IMR-90 (cell line): Measurements from ENCODE around the gene C1QTNF5. TPM values are rescaled to one million over a fixed set of nuclear protein-coding genes. Genes with fewer than 3 reads are reported as not detected.

Experiments
- ATAC-seq: fragments of 200-7000 bp; cut with Tn5 transposase; 2 replicates; pipeline ENCODE4 v1.9.1; 2020; ENCODE audit warnings: low read depth, mild to moderate bottlenecking, moderate library complexity
- BruUV-seq: library from RNA; stranded (reverse); fragments of 400-500 nt; replicated peaks from 2 replicates; lab custom pipeline; 2021; lab: Mats Ljungman, UMichigan
- CTCF ChIA-PET: fragments of 300-600 bp; formaldehyde crosslinking; extraction: SDS; loops from one replicate; lab custom pipeline; 2021; ENCODE audit warnings: antibody characterized with exemption; lab: Yijun Ruan, JAX
- POLR2A ChIA-PET: fragments of 300-600 bp; sonication (Branson Sonifier 250); formaldehyde crosslinking; loops from one replicate; lab custom pipeline; 2022; ENCODE audit warnings: antibody characterized with exemption; ENCODE audit not compliant: unreplicated experiment; lab: Charles Lee
- DNase-seq: peaks from one replicate; pipeline ENCODE4 v3.0.0; 2013
- H2AFZ ChIP-seq: replicated peaks from 2 replicates; pipeline ENCODE3; 2013; ENCODE audit warnings: low read length, mild to moderate bottlenecking; ENCODE audit not compliant: poor library complexity
- H2AK5ac ChIP-seq: 2 replicates; pipeline ENCODE4 v1.6.1; 2013; ENCODE audit warnings: low read depth, low read length, inconsistent platforms
- H2AK9ac ChIP-seq: replicated peaks from 2 replicates; pipeline ENCODE3; 2013; ENCODE audit warnings: mild to moderate bottlenecking, low read depth, low read length, moderate library complexity; ENCODE audit not compliant: poor library complexity
- H2BK120ac ChIP-seq: 2 replicates; pipeline ENCODE4 v1.6.1; 2013; ENCODE audit warnings: low read depth, low read length, inconsistent platforms
- H2BK15ac ChIP-seq: 3 replicates; pipeline ENCODE4 v1.6.1; 2013; ENCODE audit warnings: low read depth, low read length, inconsistent platforms
- H2BK20ac ChIP-seq: 2 replicates; pipeline ENCODE4 v1.6.1; 2013; ENCODE audit warnings: low read depth, mild to moderate bottlenecking, inconsistent platforms, low read length, moderate library complexity
- H2BK5ac ChIP-seq: 2 replicates; pipeline ENCODE4 v1.6.1; 2013; ENCODE audit warnings: mild to moderate bottlenecking, low read depth, low read length, inconsistent platforms; ENCODE audit not compliant: poor library complexity, severe bottlenecking
- H3K14ac ChIP-seq: replicated peaks from 2 replicates; pipeline ENCODE4 v1.6.1; 2013; ENCODE audit warnings: low read depth, low read length, inconsistent platforms
- H3K18ac ChIP-seq: 2 replicates; pipeline ENCODE4 v1.6.1; 2013; ENCODE audit warnings: low read depth, low read length, control low read depth
- H3K23ac ChIP-seq: 2 replicates; pipeline ENCODE4 v1.6.1; 2013; ENCODE audit warnings: low read depth, low read length, inconsistent platforms
- H3K27ac ChIP-seq: 2 replicates; pipeline ENCODE4 v1.5.1; 2013; ENCODE audit warnings: mild to moderate bottlenecking, control low read depth, low read length; ENCODE audit not compliant: insufficient read depth
- H3K27me3 ChIP-seq: 2 replicates; pipeline ENCODE4 v1.6.1; 2013; ENCODE audit warnings: low read length; ENCODE audit not compliant: control insufficient read depth, insufficient read depth
- H3K36me3 ChIP-seq: 2 replicates; pipeline ENCODE4 v1.6.1; 2013; ENCODE audit warnings: low read length, mixed read lengths; ENCODE audit not compliant: control insufficient read depth, insufficient read depth
- H3K4ac ChIP-seq: 2 replicates; pipeline ENCODE4 v1.6.1; 2013; ENCODE audit warnings: low read depth, low read length, inconsistent platforms
- H3K4me1 ChIP-seq: 2 replicates; pipeline ENCODE4 v1.6.1; 2013; ENCODE audit warnings: low read length, mixed read lengths; ENCODE audit not compliant: control insufficient read depth, insufficient read depth
- H3K4me2 ChIP-seq: 2 replicates; pipeline ENCODE4 v1.6.1; 2013; ENCODE audit warnings: low read depth, mild to moderate bottlenecking, control low read depth, low read length, moderate library complexity
- H3K4me3 ChIP-seq: 2 replicates; pipeline ENCODE4 v1.5.1; 2013; ENCODE audit warnings: low read depth, mild to moderate bottlenecking, control low read depth, low read length, moderate library complexity; ENCODE audit not compliant: insufficient read depth
- H3K56ac ChIP-seq: 2 replicates; pipeline ENCODE4 v1.6.1; 2013; ENCODE audit warnings: low read length, inconsistent platforms; ENCODE audit not compliant: insufficient read depth; ENCODE audit errors: extremely low read depth
- H3K79me1 ChIP-seq, 2 experiments: 2 replicates each; pipeline ENCODE4 v1.6.1; 2013; ENCODE audit warnings: low read length in 2 of 2, inconsistent platforms in 1 of 2, low read depth in 1 of 2
- H3K9ac ChIP-seq: 2 replicates; pipeline ENCODE4 v1.6.1; 2013; ENCODE audit warnings: low read depth, low read length, control low read depth
- H3K9me1 ChIP-seq: 2 replicates; pipeline ENCODE4 v1.6.1; 2013; ENCODE audit warnings: low read length, inconsistent platforms; ENCODE audit not compliant: insufficient read depth
- H3K9me3 ChIP-seq: 2 replicates; pipeline ENCODE4 v1.6.1; 2013; ENCODE audit warnings: low read length; ENCODE audit not compliant: control insufficient read depth, insufficient read depth
- H4K20me1 ChIP-seq: 2 replicates; pipeline ENCODE4 v1.6.1; 2013; ENCODE audit warnings: low read length, inconsistent platforms; ENCODE audit not compliant: insufficient read depth
- H4K5ac ChIP-seq: 2 replicates; pipeline ENCODE4 v1.6.1; 2013; ENCODE audit warnings: mild to moderate bottlenecking, low read depth, low read length, control low read depth
- H4K8ac ChIP-seq, 2 experiments: 2 replicates each; pipeline ENCODE4 v1.6.1; 2013; ENCODE audit warnings: low read depth in 2 of 2, low read length in 2 of 2, control low read depth in 1 of 2, inconsistent platforms in 1 of 2
- H4K91ac ChIP-seq: 2 replicates; pipeline ENCODE4 v1.6.1; 2013; ENCODE audit warnings: low read depth, low read length, inconsistent platforms; ENCODE audit not compliant: insufficient read depth
- BHLHE40 ChIP-seq: fragments of 150-350 bp; IDR thresholded peaks from 2 replicates; pipeline ENCODE4 v1.6.1; 2016; ENCODE audit warnings: mild to moderate bottlenecking, low read depth, low read length
- CEBPB ChIP-seq: IDR thresholded peaks from 2 replicates; pipeline ENCODE4 v1.6.1; 2012; ENCODE audit warnings: low read depth, low read length, improper control_type of control experiment
- FOS ChIP-seq: fragments of 150-350 bp; IDR thresholded peaks from 2 replicates; pipeline ENCODE4 v1.6.1; 2016; ENCODE audit warnings: low read depth, low read length
- MAZ ChIP-seq: IDR thresholded peaks from 2 replicates; pipeline ENCODE4 v1.6.1; 2012; ENCODE audit warnings: low read depth, mild to moderate bottlenecking, low read length, improper control_type of control experiment, moderate library complexity, borderline replicate concordance
- RAD21 ChIP-seq: IDR thresholded peaks from 2 replicates; pipeline ENCODE4 v1.6.1; 2012; ENCODE audit warnings: low read length, improper control_type of control experiment
- RCOR1 ChIP-seq: IDR thresholded peaks from 2 replicates; pipeline ENCODE4 v1.6.1; 2012; ENCODE audit warnings: mild to moderate bottlenecking, low read length, improper control_type of control experiment; ENCODE audit not compliant: insufficient replicate concordance
- RFX5 ChIP-seq: IDR thresholded peaks from 2 replicates; pipeline ENCODE4 v1.8.0; 2012; ENCODE audit warnings: low read depth, mild to moderate bottlenecking, low read length, moderate library complexity
- WGBS, 2 experiments: methylation state at CpG; one replicate each; pipeline versions ENCODE4 v1.1.5 to v1.1.7; 2013; ENCODE audit warnings: missing lambda C conversion rate in 2 of 2; ENCODE audit not compliant: insufficient read length in 1 of 2; ENCODE audit errors: extremely low coverage in 2 of 2; 5-methylcytosine and 5-hydroxymethylcytosine counted together
- dilution Hi-C: fragments of 300-500 bp; cut with HindIII; formaldehyde crosslinking; loops from one replicate; pipeline ENCODE4 v1.14.3; 2018; ENCODE audit warnings: low sequenced_read_pairs; ENCODE audit not compliant: unreplicated experiment
- in situ Hi-C: fragments of 300-500 bp; cut with MboI; formaldehyde crosslinking; loops from 3 replicates; pipeline ENCODE4 v1.14.3; 2019; ENCODE audit warnings: low sequenced_read_pairs, inconsistent platforms, mixed read lengths
- intact Hi-C: fragments of 100-400 bp; cut with micrococcal nuclease; formaldehyde crosslinking; loops from 2 replicates; pipeline ENCODE4 v1.10.0; 2022
- polyA plus RNA-seq, 3 experiments: library from polyadenylated mRNA; depleted of rRNA; stranded (reverse); fragments of >200 nt; gene quantifications; 2 replicates each; pipeline ENCODE4 v1.2.3, GENCODE V29; 2012; ENCODE audit warnings: low replicate concordance in 1 of 3
- total RNA-seq: library from RNA; depleted of rRNA; stranded (reverse); fragments of >200 nt; gene quantifications from 2 replicates; pipeline ENCODE4 v1.2.3, GENCODE V29; 2012
- TF ChIP-seq, protein P1 (sequence below): fragments of 150-350 bp; IDR thresholded peaks from 2 replicates; pipeline ENCODE4 v1.6.1; 2017; ENCODE audit warnings: mild to moderate bottlenecking, antibody characterized with exemption, low read length, low read depth
- TF ChIP-seq, protein P2 (sequence below): fragments of 150-350 bp; IDR thresholded peaks from 2 replicates; pipeline ENCODE4 v1.6.1; 2016; ENCODE audit warnings: low read depth, mild to moderate bottlenecking, low read length, moderate library complexity, borderline replicate concordance
- TF ChIP-seq, protein P3 (sequence below): conservative IDR thresholded peaks from 2 replicates; pipeline ENCODE4 v1.5.1; 2012; ENCODE audit warnings: mild to moderate bottlenecking, low read depth, low read length, improper control_type of control experiment

Gene C1QTNF5
- total and polyA plus RNA-seq, 2 of the 4 experiments (the other 2 are of a cell fraction) = 2.0 to 5.4 TPM

DNA sequence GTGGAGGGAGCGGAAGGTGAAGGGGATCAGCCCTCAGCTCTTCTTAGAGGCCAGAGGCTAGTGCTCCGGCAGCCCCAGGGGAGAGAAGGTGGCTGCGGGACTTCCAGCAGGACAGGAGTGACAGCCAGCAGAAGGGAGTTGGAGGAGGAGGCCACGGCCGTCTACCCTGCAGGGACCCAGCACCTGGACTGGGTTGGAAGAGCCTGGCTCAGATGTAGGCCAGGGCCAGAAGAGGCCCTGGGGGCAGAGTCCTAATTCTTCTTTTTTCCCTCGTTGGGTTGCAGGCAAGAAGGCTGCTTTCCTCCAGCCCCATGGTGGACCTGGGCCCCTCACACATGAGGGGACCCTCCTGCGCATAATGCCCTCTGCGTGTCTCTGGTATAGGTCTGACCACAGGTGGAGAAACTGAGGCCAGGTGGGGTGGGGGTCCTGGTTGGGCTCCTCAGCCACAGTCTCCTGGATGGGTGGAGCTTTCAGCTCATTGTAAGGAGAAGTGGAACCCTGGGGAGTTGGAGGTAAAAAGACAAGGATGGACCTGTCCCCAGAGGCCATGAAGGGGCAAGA lies 21.5 kb downstream of the C1QTNF5 start (continued):
- no peak for TF ChIP-seq MAZ

DNA sequence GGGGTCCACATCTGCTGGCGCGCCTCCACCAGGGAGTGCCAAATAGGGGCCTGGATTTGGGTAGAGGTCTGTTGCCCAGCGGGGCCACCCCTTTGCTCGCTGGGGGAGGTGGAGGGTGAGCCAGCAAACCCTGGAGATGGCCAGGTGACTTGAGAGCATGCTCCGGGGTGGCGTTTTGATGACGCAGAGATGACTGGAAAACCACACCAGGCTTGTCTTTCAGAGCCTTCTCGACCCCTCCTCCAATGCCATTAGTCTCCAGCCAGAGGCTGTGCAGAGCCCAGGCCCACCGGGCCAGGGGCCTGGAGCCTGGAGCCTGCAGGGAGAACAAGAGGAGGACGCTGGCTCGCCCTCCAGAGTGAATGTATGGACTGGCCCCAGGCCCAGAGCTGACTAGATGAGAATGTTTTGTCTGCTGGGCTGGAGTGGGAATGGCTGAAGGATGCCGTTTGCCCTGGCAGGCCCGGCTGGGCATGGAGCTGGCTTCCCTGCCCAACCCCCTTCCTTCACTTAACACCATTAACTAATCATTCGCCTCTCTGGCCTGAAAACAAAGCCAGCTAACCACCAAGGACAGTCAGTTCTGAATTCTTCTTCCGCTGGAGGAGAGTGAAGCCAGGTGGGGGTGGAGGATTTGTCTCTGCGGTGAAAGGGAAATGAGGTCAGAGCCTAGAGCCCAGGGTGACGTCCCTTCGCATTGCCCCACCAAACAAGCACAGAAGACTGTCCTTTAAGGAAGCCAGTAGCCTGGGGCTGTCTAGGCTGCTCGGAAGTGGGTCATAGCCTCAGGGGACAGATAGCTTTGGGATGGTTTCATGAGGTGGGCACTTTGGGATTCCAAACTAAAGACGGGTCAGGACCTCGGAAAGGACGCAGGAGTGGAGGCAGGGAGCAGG lies 22.2 kb downstream of the C1QTNF5 start:
- intact Hi-C loops = no loop called here
- TF ChIP-seq CEBPB (peak; percentile 76), BHLHE40 (no peak), FOS (no peak), RFX5 (no peak), RAD21 (no peak), RCOR1 (peak; percentile 34)
- TF ChIP-seq, protein P1, sequence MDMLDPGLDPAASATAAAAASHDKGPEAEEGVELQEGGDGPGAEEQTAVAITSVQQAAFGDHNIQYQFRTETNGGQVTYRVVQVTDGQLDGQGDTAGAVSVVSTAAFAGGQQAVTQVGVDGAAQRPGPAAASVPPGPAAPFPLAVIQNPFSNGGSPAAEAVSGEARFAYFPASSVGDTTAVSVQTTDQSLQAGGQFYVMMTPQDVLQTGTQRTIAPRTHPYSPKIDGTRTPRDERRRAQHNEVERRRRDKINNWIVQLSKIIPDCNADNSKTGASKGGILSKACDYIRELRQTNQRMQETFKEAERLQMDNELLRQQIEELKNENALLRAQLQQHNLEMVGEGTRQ = peak; percentile 25; the same call in 1 of the 2 replicates
- TF ChIP-seq, protein P2, sequence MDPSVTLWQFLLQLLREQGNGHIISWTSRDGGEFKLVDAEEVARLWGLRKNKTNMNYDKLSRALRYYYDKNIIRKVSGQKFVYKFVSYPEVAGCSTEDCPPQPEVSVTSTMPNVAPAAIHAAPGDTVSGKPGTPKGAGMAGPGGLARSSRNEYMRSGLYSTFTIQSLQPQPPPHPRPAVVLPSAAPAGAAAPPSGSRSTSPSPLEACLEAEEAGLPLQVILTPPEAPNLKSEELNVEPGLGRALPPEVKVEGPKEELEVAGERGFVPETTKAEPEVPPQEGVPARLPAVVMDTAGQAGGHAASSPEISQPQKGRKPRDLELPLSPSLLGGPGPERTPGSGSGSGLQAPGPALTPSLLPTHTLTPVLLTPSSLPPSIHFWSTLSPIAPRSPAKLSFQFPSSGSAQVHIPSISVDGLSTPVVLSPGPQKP = no peak
- TF ChIP-seq, protein P3, sequence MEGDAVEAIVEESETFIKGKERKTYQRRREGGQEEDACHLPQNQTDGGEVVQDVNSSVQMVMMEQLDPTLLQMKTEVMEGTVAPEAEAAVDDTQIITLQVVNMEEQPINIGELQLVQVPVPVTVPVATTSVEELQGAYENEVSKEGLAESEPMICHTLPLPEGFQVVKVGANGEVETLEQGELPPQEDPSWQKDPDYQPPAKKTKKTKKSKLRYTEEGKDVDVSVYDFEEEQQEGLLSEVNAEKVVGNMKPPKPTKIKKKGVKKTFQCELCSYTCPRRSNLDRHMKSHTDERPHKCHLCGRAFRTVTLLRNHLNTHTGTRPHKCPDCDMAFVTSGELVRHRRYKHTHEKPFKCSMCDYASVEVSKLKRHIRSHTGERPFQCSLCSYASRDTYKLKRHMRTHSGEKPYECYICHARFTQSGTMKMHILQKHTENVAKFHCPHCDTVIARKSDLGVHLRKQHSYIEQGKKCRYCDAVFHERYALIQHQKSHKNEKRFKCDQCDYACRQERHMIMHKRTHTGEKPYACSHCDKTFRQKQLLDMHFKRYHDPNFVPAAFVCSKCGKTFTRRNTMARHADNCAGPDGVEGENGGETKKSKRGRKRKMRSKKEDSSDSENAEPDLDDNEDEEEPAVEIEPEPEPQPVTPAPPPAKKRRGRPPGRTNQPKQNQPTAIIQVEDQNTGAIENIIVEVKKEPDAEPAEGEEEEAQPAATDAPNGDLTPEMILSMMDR = no peak

More for the DNA sequence above, 22.2 kb downstream of the C1QTNF5 start:
- H3K23ac ChIP-seq = peak overlapping the region; percentile 72
- peak overlapping the region; percentile 91 for H2AFZ ChIP-seq
- POLR2A ChIA-PET = interaction anchor here (0.5 to 1.0 kb wide), 2 partner anchors 19 to 66 kb away, joined by 3 to 12 read pairs; no protein-coding TSS in a partner anchor
- H3K9ac ChIP-seq = peak overlapping the region; percentile 6; the same call in 1 of the 2 replicates
- H3K14ac ChIP-seq = peak overlapping the region; percentile 87
- peak overlapping the region; percentile 86 for H2BK20ac ChIP-seq
- H4K91ac ChIP-seq = peak overlapping the region; percentile 91
- peak overlapping the region; percentile 67 for H3K56ac ChIP-seq
- peak overlapping the region; percentile 92 for H2BK120ac ChIP-seq
- H3K4me3 ChIP-seq = no peak overlapping the region
- no TSS peak for BruUV-seq
- H3K9me3 ChIP-seq = no peaks in the 10 kb centered on the region
- peaks cover 26% of the 10 kb centered on the region for H3K9me1 ChIP-seq
- H3K18ac ChIP-seq = peak overlapping the region; percentile 30
- peak overlapping the region; percentile 38 for H3K27ac ChIP-seq
- CTCF ChIA-PET = interaction anchor here (0.6 to 1.1 kb wide), 4 partner anchors 20 to 287 kb away, joined by 3 to 7 read pairs (median 3); no protein-coding TSS in a partner anchor
- WGBS, 2 experiments = 32% methylated on average over 5 of the region's 22 CpGs; no CpG with 5 or more reads in 1 of the 2 experiments
- H3K4me2 ChIP-seq = peak overlapping the region; percentile 0
- H3K4me1 ChIP-seq = peaks cover 49% of the 10 kb centered on the region
- ATAC-seq (peak; percentile 3), DNase-seq (peak; percentile 81)
- H4K8ac ChIP-seq = peak overlapping the region; percentile 23 to 77
- H3K4ac ChIP-seq = peak overlapping the region; percentile 86
- H4K20me1 ChIP-seq = peaks cover 19% of the 10 kb centered on the region
- H2BK15ac ChIP-seq = peak overlapping the region; percentile 78; the same call in 2 of the 3 replicates
- peak overlapping the region; percentile 61 for H4K5ac ChIP-seq
- peaks cover 11 to 60% of the 10 kb centered on the region in 2 experiments; a peak in 3 of 4 replicates for H3K79me1 ChIP-seq
- in situ Hi-C loops (no loop called here), dilution Hi-C loops (no loop called here)
- H2BK5ac ChIP-seq = peak overlapping the region; percentile 69
- H3K36me3 ChIP-seq = peaks cover 9% of the 10 kb centered on the region
- H2AK9ac ChIP-seq = peak overlapping the region; percentile 93
- H3K27me3 ChIP-seq = no peaks in the 10 kb centered on the region
- peak overlapping the region; percentile 74 for H2AK5ac ChIP-seq
